Liver (tissue), 9 donors: ENCODE results near the gene PEX11G. TPM values are rescaled to one million over a fixed set of nuclear protein-coding genes. Genes with fewer than 3 reads are reported as not detected.

Source experiments
- DNase-seq: peaks from one replicate; pipeline ENCODE4 v3.0.0-alpha.2; 2017; ENCODE audit warnings: low spot score
- H3K27ac ChIP-seq, 2 donors: one replicate each; pipeline ENCODE4 v1.7.0; 2013; ENCODE audit warnings: inconsistent platforms in 2 of 2, low read length in 2 of 2, control low read depth in 1 of 2, low read depth in 1 of 2, mild to moderate bottlenecking in 1 of 2
- H3K27me3 ChIP-seq, 4 donors: one replicate each; pipeline versions ENCODE4 v1.6.1 to v1.7.0; 2013; ENCODE audit warnings: low read length in 3 of 4, inconsistent platforms in 1 of 4, mild to moderate bottlenecking in 1 of 4, moderate library complexity in 1 of 4; ENCODE audit not compliant: control insufficient read depth in 4 of 4, insufficient read depth in 4 of 4
- H3K36me3 ChIP-seq, 4 donors: one replicate each; pipeline versions ENCODE4 v1.6.1 to v1.7.0; 2013; ENCODE audit warnings: low read length in 3 of 4, mild to moderate bottlenecking in 3 of 4, low read depth in 1 of 4, moderate library complexity in 1 of 4; ENCODE audit not compliant: control insufficient read depth in 4 of 4, insufficient read depth in 3 of 4
- H3K4me1 ChIP-seq, 4 donors: one replicate each; pipeline versions ENCODE4 v1.6.1 to v1.7.0; 2013; ENCODE audit warnings: low read length in 3 of 4, mild to moderate bottlenecking in 3 of 4, moderate library complexity in 1 of 4; ENCODE audit not compliant: control insufficient read depth in 4 of 4, insufficient read depth in 4 of 4
- H3K4me3 ChIP-seq, 3 donors: one replicate each; pipeline versions ENCODE4 v1.6.1 to v1.7.0; 2013; ENCODE audit warnings: low read length in 3 of 3, control low read depth in 1 of 3, low read depth in 1 of 3, mild to moderate bottlenecking in 1 of 3
- H3K9ac ChIP-seq, 2 donors: one replicate each; pipeline ENCODE4 v1.7.0; 2013; ENCODE audit warnings: low read length in 2 of 2, mild to moderate bottlenecking in 2 of 2, moderate library complexity in 2 of 2, control low read depth in 1 of 2, low read depth in 1 of 2
- H3K9me3 ChIP-seq, 4 donors: one replicate each; pipeline versions ENCODE4 v1.6.1 to v1.7.0; 2013; ENCODE audit warnings: low read length in 3 of 4; ENCODE audit not compliant: control insufficient read depth in 4 of 4
- FOXA1 ChIP-seq: IDR thresholded peaks from 2 replicates; pipeline ENCODE4 v1.6.1; 2016; ENCODE audit warnings: antibody characterized with exemption
- GABPA ChIP-seq, 2 donors: IDR thresholded peaks in 1 of 2; conservative IDR thresholded peaks in 1 of 2; 2 replicates each; pipeline ENCODE4 v1.6.1; 2016; ENCODE audit warnings: antibody characterized with exemption in 2 of 2, mild to moderate bottlenecking in 1 of 2, moderate library complexity in 1 of 2
- HNF4A ChIP-seq, 2 donors: conservative IDR thresholded peaks; 2 replicates each; pipeline ENCODE4 v1.6.1; 2016; ENCODE audit warnings: antibody characterized with exemption in 2 of 2, mild to moderate bottlenecking in 2 of 2
- HNF4G ChIP-seq: IDR thresholded peaks from 2 replicates; pipeline ENCODE4 v1.6.1; 2016; ENCODE audit warnings: antibody characterized with exemption
- RAD21 ChIP-seq, 2 donors: IDR thresholded peaks; 2 replicates each; pipeline ENCODE4 v1.6.1; 2016; ENCODE audit warnings: antibody characterized with exemption in 2 of 2, mild to moderate bottlenecking in 2 of 2
- SP1 ChIP-seq: IDR thresholded peaks from 2 replicates; pipeline ENCODE4 v1.6.1; 2018; ENCODE audit warnings: antibody characterized with exemption, mild to moderate bottlenecking
- TAF1 ChIP-seq: conservative IDR thresholded peaks from 2 replicates; pipeline ENCODE4 v1.6.1; 2016; ENCODE audit warnings: antibody characterized with exemption, mild to moderate bottlenecking
- YY1 ChIP-seq: IDR thresholded peaks from 2 replicates; pipeline ENCODE4 v1.6.1; 2016; ENCODE audit warnings: antibody characterized with exemption, mild to moderate bottlenecking
- WGBS: extraction: QIAGEN DNeasy Blood & Tissue Kit; methylation state at CpG from one replicate; pipeline ENCODE4 v1.1.7; 2013; 5-methylcytosine and 5-hydroxymethylcytosine counted together
- polyA plus RNA-seq, 2 donors: library from polyadenylated mRNA; stranded (reverse) in 1 of 2; unstranded in 1 of 2; fragments of 200-250 nt in 1 of 2; fragments of >200 nt in 1 of 2; fragmentation: Nextera tagmentation in 1 of 2; extraction: Ambion mirVana in 1 of 2; gene quantifications; one replicate each; pipeline versions ENCODE4 v1.2.1 to v1.2.3, GENCODE V29; 2013 to 2015
- total RNA-seq, 2 donors: library from RNA; depleted of rRNA; stranded (reverse); fragments of >200 nt; gene quantifications; one replicate each; pipeline ENCODE4 v1.2.3, GENCODE V29; 2014
- TF ChIP-seq, protein P1 (sequence below): IDR thresholded peaks from 2 replicates; pipeline ENCODE4 v1.6.1; 2016; ENCODE audit warnings: antibody characterized with exemption, mild to moderate bottlenecking
- TF ChIP-seq, protein P2 (sequence below): fragments of 150-350 bp; IDR thresholded peaks from 2 replicates; pipeline ENCODE4 v1.5.1; 2017; ENCODE audit warnings: improper control_type of control experiment, low read depth, low read length; ENCODE audit not compliant: missing input control
- TF ChIP-seq, protein P3 (sequence below): IDR thresholded peaks from 2 replicates; pipeline ENCODE4 v1.6.1; 2016; ENCODE audit warnings: antibody characterized with exemption
- TF ChIP-seq, protein P4 (sequence below): IDR thresholded peaks from 2 replicates; pipeline ENCODE4 v1.6.1; 2016; ENCODE audit warnings: antibody characterized with exemption
- donor health status: healthy.
- donor health status: healthy.
- donor health status: healthy.
- donor health status: healthy.
- donor health status: healthy.

Gene PEX11G
- total and polyA plus RNA-seq, 4 donors, result 1.9 to 10.9 (median 8.2) TPM

DNA sequence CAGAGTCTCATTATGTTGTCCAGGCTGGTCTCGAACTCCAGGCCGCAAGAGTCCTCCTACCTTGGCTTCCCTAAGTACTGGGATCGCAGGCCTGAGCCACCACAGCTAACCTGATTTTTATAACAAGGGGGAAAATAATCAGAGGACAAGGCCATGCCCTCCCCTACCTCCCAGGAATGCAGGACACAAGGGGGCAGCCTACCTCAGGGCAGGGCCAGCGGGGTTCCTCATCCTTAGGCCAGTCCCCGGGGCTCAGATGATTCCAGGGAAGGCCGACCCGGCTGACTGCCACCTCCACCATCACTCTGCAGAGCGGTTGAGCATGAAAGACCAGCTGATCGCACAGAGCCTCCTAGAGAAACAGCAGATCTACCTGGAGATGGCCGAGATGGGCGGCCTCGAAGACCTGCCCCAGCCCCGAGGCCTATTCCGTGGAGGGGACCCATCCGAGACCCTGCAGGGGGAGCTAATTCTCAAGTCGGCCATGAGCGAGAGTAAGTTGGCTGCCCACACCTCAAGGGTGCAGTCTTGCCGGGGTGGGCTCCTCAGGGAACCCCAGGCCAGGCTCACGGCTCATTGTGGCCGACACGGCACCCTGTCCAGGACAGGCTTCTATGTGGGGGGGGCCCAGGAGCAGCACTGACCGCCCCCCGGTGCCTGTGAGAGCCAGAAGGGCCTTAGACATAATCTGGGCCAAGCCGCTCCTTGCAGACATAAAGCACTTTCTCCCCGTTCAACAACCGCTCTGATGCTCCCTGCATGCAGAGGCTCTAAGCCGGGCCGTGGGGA, 26.8 kb downstream of the PEX11G start:
- H3K27ac ChIP-seq, result no peak overlapping the region
- H3K27me3 ChIP-seq, result no peaks in the 10 kb centered on the region
- H3K36me3 ChIP-seq, result peaks cover 5 to 45% (median 24%) of the 10 kb centered on the region in 4 donors
- 94% methylated on average over 28 of the region's 28 CpGs for whole genome bisulfite sequencing
- TF ChIP-seq RAD21 (IDR thresholded peaks at IDR 0.05), result peak in 1 of 2 donors; percentile 29
- no peak for TF ChIP-seq TAF1
- H3K9ac ChIP-seq, result no peak overlapping the region
- no peak for DNase-seq
- H3K4me1 ChIP-seq, result no peaks in the 10 kb centered on the region
- H3K4me3 ChIP-seq, result no peak overlapping the region
- H3K9me3 ChIP-seq, result no peaks in the 10 kb centered on the region

DNA sequence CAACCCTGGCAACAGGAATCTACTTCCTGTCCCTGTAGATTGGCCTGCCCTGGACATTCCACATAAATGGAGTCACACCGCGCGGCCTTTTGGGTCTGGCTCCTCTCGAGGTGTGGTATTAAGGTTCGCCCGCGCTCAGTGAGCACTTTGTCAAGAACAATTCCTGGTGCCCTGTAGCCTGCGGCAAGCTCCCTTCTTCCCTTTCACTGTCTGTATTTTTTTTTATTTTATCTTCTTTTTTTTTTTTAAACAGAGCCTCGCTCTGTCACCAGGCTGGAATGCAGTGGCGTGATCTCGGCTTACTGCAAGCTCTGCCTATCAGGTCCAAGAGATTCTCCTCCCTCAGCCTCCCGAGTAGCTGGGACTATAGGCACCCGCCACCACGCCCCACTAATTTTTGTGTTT, 28.3 kb downstream of the PEX11G start:
- Histone ChIP-seq H3K27ac (no peak overlapping the region), H3K4me1 (no peaks in the 10 kb centered on the region), H3K9me3 (no peaks in the 10 kb centered on the region), H3K9ac (no peak overlapping the region), H3K4me3 (no peak overlapping the region), H3K27me3 (no peaks in the 10 kb centered on the region), H3K36me3 (peaks cover 4 to 52% (median 25%) of the 10 kb centered on the region in 4 donors)
- DNase-seq, result no peak
- TF ChIP-seq, protein P1, sequence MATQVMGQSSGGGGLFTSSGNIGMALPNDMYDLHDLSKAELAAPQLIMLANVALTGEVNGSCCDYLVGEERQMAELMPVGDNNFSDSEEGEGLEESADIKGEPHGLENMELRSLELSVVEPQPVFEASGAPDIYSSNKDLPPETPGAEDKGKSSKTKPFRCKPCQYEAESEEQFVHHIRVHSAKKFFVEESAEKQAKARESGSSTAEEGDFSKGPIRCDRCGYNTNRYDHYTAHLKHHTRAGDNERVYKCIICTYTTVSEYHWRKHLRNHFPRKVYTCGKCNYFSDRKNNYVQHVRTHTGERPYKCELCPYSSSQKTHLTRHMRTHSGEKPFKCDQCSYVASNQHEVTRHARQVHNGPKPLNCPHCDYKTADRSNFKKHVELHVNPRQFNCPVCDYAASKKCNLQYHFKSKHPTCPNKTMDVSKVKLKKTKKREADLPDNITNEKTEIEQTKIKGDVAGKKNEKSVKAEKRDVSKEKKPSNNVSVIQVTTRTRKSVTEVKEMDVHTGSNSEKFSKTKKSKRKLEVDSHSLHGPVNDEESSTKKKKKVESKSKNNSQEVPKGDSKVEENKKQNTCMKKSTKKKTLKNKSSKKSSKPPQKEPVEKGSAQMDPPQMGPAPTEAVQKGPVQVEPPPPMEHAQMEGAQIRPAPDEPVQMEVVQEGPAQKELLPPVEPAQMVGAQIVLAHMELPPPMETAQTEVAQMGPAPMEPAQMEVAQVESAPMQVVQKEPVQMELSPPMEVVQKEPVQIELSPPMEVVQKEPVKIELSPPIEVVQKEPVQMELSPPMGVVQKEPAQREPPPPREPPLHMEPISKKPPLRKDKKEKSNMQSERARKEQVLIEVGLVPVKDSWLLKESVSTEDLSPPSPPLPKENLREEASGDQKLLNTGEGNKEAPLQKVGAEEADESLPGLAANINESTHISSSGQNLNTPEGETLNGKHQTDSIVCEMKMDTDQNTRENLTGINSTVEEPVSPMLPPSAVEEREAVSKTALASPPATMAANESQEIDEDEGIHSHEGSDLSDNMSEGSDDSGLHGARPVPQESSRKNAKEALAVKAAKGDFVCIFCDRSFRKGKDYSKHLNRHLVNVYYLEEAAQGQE, result no peak
- TF ChIP-seq, protein P2, sequence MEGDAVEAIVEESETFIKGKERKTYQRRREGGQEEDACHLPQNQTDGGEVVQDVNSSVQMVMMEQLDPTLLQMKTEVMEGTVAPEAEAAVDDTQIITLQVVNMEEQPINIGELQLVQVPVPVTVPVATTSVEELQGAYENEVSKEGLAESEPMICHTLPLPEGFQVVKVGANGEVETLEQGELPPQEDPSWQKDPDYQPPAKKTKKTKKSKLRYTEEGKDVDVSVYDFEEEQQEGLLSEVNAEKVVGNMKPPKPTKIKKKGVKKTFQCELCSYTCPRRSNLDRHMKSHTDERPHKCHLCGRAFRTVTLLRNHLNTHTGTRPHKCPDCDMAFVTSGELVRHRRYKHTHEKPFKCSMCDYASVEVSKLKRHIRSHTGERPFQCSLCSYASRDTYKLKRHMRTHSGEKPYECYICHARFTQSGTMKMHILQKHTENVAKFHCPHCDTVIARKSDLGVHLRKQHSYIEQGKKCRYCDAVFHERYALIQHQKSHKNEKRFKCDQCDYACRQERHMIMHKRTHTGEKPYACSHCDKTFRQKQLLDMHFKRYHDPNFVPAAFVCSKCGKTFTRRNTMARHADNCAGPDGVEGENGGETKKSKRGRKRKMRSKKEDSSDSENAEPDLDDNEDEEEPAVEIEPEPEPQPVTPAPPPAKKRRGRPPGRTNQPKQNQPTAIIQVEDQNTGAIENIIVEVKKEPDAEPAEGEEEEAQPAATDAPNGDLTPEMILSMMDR, result no peak
- TF ChIP-seq HNF4G (no peak), HNF4A (conservative IDR thresholded peaks at IDR 0.05) (no peak), GABPA (IDR thresholded peaks at IDR 0.05 in 1 of 2, conservative IDR thresholded peaks at IDR 0.05 in 1 of 2) (no peak), YY1 (no peak), SP1 (no peak), FOXA1 (no peak)
- TF ChIP-seq, protein P3, sequence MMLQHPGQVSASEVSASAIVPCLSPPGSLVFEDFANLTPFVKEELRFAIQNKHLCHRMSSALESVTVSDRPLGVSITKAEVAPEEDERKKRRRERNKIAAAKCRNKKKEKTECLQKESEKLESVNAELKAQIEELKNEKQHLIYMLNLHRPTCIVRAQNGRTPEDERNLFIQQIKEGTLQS, result no peak
- TF ChIP-seq, protein P4, sequence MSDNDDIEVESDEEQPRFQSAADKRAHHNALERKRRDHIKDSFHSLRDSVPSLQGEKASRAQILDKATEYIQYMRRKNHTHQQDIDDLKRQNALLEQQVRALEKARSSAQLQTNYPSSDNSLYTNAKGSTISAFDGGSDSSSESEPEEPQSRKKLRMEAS, result no peak
- 90% methylated on average over 14 of the region's 14 CpGs for WGBS
